Inflammatory macrophage treated with lipopolysaccharide for 4 hours (primary cell): ENCODE measurements around the gene UNC119B.
"Not testable (repeated sequence)": the region's sequence is repeated elsewhere in the genome, so short reads cannot be mapped to it uniquely, and the experiment has no call there.

Experiments
- DNase-seq: peaks from one replicate; pipeline ENCODE4 v3.0.0-alpha.2; 2020

Gene UNC119B

DNA sequence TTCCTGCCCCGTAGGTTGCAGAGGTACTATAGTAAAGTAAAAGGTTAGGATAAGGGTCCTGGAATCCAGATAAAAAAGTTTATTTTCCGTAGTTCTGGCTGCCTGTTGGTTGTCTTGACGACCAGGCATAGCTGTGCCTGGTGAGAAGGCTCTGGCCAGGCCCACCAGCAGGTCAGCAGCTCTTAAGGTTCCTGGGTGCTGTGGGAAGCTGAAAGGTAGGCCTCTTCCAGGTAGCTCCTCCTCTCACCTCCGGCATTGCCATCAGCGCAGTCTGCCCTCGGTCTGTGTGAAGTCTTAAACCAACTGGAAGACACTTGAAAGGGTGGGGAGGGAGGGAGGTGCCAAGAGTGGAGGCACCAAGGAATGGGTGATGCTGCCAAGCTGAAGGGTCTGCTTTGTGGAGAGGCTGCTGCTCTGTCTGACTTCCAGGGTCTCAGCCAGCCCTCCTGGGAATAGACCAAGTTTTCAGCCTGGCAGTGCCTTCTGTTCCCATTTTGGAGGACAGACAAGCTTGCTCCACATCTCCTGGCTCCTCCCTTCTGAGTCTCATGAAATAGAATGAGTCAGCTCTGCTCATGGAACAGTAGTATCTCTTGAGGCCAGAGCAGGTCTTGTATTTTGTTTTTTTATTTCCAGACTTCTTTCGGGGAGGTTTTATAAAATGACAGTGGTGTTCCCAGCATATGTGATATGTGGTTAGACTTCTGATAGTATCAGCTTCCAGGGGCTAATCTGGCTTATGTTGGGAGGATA lies 10.2 kb downstream of the UNC119B start:
- peak; percentile 82 for DNase-seq

DNA sequence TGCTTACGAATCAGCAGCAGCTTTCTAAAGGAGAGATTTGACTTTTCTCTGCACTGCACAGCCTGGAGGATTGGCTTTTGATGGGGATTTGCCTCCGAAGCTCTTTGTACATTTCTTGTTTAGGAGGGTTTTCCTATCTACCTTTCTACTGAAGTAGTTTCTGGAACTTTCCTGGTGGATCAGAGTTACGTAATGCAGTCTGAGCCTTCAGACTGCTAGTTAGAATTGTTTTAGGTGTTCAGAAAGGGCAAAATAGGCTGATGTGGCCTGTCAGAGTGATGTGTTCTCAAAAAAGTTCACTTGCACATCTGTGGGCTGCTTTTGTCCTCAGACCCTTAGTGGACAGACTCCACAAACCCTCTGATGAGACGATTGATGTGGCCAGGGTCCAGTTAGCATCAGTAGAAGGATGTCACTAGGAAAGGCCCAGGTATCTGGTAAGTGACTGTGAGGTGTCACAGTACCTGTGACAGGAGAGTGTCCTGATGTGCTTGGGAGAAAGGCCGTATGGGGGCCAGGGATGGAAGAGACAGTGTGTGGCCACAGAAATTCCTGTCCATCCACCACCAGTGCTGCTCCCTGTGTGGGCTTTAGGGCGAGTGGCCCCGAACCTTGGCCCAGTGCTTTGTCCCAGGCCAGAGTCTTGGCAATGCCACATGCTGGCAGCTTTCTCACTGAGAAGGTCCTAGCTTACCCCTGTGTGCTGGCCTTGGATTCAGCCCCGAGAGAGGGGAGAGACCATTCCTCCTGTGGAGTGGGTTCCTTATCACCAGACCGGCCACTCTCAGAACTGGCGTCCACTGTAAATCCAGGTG lies 10.9 kb downstream of the UNC119B start:
- DNase-seq = no peak

DNA sequence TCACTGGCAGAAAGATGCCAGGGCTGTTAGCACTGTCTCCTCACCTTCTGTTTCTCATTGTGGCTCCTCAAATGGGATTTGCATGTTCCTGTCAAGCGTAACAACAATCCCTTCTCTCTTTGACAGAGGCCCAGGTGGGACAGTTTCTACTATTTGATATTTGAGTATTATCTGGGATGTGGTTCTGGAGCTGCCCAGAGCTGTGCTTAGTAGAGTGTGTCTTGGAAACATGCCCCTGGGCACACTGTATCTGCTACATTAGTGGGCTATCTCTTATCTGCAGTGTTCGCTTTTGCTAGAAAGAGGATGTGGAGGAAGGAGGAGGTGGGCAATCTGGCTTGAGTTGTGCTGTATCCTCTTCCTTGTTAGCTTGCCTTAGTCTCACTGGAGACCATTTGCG lies 11.6 kb downstream of the UNC119B start:
- no peak for DNase-seq

DNA sequence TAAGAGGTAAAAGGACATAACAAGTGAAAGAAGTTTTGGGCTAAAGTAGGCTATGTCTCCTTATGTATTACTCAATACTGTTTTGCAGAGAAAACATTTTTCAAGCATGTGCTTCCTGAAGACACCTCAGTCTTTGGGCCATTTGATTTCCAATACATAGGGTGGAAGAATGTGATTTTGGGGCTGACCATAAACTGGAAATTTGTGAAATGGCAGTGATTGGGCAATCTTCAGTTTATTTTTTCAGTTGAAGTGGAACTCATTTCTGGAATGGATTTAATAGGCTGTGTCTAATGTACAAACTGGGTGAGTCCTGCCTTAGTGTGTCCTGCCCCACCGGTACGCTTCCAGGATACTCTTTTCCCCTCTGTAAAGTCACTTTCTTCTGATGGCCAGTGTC lies 12.5 kb downstream of the UNC119B start:
- DNase-seq = no peak

DNA sequence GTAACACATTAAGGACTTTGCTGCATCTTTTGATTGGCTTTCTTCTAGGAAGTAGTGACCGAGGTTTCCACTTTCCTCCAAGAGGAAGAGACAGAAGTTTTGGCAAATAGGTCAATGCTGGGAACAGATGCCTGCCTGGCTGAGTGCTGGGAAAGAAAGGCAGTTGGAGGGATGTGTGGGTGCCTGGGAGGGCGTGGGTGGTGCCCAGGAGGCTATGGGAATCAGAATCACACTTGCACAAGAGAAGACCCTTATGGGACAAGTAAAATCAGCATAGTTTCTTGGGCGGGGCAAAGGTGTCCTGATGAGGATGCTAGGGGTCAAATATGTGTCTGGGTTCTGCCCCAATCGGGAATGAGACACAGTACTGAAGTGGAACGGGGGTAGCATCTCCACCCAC lies 14.5 kb downstream of the UNC119B start:
- no peak for DNase-seq

DNA sequence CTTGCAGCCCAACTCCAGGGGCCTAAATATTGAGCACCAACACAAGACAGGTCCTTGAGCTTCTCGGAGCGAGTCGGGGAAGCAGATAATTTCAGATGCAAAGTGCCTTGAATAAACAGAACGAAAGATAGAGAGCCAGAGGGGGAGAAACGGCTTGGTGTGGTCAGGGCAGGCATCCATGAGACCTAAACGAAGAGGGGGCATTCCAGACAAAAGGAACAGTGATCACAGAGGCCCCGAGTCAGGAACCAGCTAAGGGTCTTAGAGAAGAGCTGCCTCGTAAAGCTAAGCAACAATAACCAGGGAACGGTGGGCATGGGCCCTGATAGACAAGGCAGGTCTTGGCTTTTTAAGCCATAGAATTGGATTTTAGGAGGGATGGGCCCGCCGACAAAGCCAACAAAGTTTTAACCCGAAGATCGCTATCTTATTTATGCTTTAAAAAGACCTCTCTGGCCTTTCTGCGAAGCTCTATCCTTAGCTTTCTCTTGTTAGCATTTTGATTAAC lies 14.9 kb downstream of the UNC119B start:
- no peak for DNase-seq

DNA sequence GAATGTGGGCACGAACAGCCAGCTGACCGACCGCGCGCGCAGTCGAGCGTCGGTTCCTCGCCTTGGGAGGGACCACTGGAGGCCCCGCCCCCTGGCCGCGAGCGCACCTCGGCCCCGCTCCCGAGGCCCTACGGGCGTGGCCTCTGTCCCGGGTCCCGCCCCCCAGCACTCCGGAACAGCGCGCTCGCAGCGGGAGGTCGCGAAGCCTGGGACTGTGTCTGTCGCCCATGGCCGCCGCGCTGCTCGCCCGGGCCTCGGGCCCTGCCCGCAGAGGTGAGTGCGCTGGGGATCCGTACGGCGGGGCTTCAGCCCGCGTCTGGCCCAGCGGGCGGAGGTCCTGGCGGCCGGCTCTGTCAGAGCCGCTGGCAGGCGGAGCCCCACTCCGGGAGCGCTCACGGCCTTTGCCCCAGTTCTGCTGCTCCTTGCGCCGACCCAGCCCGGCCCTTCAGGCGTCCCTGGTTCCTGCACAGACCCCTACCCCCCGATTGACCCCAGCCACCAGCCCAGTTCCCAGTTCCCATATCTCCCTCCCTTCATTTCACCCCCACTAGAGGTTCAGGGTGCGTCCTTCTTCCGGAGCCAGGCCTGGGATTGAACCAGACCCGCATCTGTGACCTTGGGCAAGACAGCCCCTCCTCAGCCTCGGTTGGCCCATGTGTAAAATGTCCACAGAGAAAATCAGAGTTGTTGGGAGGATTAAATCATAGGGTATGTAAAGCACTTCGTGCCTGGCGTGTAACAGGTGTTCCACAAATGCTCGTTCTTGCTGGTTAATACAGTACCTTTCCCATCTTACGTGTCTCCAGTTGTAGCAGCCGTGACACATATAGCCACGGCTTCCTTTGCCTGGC lies 15.6 kb downstream of the UNC119B start, which contains the start of gene ACADS:
Gene ACADS (plus strand): TSS at position 168 of the 851 bp plus-strand sequence. CDS start 60 bp downstream, at position 228.
- DNase-seq = peak; percentile 90

DNA sequence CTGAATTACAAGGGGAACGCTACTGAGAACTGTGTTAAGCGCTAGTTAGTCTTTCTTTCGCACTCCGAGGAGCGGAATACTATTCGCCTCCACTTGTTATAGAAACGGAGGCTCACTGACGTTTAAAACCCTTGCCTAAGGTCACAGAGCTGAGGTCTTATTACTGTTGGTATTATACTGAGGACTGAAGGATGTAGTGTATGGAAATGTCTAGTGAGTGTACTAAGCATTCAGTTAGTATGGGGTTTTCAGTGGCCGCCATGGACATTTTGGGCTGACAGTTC lies 16.2 kb downstream of the UNC119B start:
- DNase-seq = no peak

DNA sequence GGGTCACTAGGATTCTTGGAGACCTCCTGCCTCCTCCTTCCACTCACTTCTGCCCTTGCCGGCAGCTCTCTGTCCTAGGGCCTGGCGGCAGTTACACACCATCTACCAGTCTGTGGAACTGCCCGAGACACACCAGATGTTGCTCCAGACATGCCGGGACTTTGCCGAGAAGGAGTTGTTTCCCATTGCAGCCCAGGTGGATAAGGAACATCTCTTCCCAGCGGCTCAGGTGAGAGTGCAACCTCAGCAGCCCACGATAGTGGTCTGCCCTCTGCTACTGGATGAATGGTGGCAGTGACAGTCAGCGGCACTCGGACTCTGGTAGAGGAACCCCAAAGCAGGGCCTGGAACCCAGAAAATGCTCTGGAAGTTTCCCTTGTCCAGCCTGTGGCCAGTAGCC lies 16.7 kb downstream of the UNC119B start:
- DNase-seq = no peak

DNA sequence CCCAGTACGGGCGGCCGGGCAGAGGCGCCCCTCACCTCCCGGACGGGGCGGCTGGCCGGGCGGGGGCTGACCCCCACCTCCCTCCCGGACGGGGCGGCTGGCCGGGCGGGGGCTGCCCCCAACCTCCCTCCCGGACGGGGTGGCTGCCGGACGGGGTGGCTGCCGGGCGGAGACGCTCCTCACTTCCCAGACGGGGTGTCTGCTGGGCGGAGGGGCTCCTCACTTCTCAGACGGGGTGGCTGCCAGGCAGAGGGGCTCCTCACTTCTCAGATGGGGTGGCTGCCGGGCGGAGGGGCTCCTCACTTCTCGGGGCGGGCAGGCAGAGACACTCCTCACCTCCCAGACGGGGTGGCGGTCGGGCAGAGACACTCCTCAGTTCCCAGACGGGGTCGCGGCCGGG lies 21.9 kb downstream of the UNC119B start:
- DNase-seq = not testable (repeated sequence)

DNA sequence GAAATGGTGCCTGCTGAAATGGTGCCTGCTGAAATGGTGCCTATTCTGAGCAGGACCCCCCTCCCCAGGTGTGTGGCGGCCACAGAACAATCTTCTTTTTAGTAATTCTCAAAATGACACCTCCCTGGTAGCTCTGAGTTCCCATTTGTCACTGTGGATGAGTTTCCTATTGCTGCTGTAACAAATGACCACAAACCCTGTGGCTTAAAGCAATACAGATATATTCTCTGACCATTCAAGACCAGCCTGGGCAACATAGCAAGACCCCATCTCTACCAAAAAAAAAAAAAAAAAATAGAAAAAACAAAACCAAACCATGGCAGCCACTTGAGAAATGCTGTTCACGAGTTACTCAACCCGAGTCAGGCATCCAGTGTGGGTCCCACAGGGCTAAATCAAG lies 23.3 kb downstream of the UNC119B start:
- DNase-seq = no peak

DNA sequence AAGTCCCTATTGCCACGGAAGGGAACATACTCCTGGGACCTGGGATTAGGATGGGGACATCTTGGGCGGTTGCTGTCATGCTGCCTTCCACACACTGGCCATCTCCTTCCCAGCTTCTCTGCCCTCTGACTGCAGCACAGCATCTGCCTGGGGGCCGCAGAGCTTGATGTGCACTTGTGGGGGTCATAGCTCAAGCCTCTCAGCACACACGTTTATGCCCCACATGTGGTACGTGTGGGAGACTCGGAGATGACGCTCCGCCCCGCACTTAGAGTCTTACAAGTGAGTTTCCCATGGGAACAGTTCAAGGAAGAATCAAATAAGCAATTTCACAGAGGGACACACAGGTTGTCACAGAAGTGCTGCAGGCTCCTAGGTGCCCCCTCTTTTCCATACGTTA lies 24.0 kb downstream of the UNC119B start:
- no peak for DNase-seq

DNA sequence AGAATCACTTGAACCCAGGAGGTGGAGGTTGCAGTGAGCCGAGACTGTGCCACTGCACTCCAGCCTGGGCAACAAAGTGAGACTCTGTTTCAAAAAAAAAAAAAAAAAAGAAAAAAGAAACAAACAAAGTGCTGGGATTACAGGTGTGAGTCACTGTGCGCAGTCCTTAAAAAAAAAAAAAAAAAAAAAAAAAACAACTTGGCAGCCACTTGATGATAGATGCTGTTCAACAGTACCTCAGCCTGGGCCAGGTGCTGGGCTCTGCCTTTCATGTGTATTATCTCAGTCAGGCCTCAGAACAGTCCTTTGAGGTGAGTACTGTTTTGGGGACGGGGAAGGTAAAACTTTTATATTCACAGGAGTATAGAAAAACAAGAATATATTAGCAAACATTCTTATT lies 24.9 kb downstream of the UNC119B start:
- DNase-seq = no peak

DNA sequence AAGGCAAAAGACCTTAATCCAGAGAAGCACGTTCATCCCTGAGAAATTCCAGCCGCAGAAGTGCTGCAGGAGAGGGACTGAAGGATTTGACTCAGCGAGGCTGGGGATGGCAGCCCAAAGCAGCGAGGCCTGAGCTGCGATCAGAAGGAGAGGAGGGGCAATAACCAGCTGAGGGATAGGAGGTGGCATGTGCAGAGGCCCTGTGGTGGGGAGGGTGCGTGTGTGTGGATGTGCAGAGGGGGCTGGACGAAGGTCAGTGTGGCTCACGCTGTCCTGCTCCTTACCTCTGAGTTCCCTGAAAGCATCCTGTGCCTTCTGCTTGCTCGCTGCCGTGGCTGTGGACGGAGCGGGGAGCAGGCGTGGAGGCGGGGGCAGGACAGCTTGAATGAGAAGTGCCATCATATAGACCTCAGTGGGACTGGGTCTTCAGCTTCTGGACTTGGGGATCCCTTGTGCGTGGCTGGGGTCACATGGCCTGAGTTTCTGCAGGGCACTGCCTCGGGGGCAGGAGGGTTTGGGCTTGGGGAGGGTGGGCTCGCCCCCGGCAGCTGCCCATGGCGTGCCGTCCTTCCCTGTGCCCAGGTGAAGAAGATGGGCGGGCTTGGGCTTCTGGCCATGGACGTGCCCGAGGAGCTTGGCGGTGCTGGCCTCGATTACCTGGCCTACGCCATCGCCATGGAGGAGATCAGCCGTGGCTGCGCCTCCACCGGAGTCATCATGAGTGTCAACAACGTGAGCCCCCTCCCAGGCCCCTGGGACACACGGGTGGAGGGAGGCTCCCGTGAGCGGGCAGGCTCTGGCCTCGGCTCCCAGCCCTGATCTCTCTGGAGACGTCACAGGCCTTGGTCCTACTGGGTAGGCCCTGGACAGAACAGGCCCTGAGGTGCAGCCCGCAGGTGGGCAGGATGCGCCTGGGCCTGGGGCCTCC lies 26.4 kb downstream of the UNC119B start:
- DNase-seq = no peak

DNA sequence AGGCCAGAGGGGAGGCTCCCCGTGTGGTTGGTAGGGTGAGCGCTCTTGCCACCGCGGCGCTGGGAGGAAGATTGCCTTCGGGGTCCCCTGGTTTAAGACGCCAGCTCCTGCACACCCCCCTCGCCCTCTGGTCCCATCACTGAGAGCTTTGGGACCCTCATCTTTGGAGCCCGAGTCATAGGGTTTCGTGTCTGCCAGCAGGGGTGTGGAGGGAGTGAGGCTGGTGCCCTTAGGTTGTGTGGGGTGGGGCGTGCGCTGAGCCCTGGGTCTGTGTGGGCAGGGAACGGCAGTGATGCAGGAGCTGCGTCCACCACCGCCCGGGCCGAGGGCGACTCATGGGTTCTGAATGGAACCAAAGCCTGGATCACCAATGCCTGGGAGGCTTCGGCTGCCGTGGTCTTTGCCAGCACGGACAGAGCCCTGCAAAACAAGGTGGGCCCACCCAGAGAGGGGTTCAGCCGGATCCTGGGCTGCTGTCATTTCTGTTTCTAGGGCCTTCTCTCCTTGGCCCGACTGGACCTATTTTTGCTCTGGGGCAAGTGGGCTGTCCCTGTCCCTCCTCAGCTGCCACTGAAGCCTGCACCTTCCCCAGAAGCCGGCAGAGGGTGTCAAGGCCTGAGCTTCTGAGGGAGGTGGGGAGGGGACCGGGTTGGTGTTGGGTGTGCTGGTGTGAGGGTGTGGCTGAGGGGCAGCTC lies 27.4 kb downstream of the UNC119B start:
- DNase-seq = no peak

DNA sequence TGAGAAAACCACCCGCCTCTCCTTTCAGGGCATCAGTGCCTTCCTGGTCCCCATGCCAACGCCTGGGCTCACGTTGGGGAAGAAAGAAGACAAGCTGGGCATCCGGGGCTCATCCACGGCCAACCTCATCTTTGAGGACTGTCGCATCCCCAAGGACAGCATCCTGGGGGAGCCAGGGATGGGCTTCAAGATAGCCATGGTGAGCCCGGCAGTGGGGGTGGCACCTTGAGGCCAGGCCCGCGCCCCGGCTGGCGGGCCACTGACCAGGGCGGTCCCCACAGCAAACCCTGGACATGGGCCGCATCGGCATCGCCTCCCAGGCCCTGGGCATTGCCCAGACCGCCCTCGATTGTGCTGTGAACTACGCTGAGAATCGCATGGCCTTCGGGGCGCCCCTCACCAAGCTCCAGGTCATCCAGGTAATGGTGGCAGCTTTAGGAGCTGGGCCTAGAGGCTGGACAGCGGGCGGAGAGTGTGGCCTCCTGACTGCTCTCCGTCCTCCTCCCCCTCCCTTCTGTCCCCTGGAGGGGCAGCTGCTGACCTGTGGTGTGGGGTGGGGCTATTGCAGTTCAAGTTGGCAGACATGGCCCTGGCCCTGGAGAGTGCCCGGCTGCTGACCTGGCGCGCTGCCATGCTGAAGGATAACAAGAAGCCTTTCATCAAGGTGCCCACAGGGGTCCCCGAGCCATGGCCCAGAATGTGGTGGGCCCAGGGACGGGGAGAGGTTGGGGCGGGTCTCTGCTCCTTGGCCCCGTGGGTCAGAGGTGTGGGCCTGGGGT lies 28.2 kb downstream of the UNC119B start:
- DNase-seq = no peak

DNA sequence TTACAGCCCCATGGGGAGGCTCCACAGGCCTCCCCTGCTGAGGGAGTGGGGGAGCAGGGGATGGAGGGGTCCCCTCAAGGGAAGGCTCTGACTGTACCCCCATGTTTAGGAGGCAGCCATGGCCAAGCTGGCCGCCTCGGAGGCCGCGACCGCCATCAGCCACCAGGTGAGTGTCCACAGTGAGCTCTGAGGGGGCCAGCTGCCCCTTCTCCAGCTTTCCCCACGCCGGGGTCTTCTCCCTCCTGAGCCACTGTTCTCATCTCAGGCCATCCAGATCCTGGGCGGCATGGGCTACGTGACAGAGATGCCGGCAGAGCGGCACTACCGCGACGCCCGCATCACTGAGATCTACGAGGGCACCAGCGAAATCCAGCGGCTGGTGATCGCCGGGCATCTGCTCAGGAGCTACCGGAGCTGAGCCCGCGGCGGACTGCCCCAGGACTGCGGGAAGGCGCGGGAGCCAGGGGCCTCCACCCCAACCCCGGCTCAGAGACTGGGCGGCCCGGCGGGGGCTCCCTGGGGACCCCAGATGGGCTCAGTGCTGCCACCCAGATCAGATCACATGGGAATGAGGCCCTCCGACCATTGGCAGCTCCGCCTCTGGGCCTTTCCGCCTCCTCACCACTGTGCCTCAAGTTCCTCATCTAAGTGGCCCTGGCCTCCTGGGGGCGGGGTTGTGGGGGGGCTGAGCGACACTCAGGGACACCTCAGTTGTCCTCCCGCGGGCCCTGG lies 28.9 kb downstream of the UNC119B start:
- no peak for DNase-seq

DNA sequence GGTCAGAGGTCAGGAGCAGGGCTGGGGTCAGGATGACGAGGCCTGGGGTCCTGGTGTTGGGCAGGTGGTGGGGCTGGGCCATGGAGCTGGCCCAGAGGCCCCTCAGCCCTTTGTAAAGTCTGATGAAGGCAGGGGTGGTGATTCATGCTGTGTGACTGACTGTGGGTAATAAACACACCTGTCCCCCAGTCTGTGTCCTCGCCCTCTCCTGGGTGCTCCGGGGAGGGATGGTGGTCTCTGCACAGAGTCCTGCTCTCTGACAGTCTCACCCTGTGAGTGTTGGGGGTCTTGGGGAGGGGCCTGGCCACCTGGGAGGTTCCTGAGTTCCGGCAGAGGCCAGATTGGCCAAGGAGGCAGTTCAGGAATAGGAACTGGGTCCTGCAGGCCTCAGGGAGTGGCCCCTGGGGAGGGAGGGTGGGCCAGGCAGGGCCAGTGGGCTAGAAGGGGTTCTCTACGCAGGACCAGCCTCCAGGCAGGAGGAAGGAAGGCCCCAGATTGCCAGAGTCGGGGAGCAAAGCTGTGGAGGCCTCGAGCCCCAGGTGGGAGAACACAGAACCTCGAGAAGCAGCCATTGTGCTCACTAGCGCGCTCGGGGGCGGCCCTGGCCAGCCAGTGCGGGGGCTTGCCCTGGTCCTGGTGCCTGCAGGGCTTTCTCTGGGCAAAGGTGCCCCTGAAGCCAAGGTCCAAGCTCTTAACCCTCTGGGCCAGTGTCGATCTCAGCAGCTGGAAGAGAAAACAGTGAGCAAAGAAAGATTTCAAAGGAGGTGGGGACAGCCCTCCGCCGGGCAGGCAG lies 29.8 kb downstream of the UNC119B start:
- DNase-seq = no peak

DNA sequence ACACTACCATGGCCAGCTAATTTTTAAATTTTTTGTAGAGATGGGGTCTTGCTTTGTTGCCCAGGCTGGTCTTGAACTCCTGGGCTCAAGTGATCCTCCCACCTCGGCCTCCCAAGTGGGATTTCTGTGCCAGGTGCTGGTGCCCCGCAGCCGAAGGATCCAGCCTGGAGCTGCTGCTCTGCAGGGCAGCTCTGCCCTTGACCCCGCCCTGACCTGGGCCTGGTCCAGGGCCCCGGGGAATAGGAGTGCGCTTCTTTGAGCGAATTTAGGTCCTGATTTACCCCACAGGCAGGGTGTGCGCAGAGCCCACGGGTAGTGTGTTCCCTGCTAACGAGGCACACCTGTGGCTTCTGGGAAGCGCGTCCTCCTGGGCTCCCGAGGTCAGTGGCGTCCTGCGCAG lies 30.6 kb downstream of the UNC119B start:
- DNase-seq = no peak
